HepG2 (cell line): ENCODE measurements around the gene MSMO1. TPM values are rescaled to one million over a fixed set of nuclear protein-coding genes. Genes with fewer than 3 reads are reported as not detected.
A peak's percentile ranks its signal among the peaks of the same experiment; 100 is the strongest.

Source experiments
- DDIT3 ChIP-seq: sonication (generic); formaldehyde crosslinking; IDR thresholded peaks from 2 replicates; pipeline ENCODE4 v1.4.0; 2020; ENCODE audit warnings: mild to moderate bottlenecking, missing genetic modification reagents
- FOXK1 ChIP-seq: sonication (generic); formaldehyde crosslinking; IDR thresholded peaks from 2 replicates; pipeline ENCODE4 v1.4.0; 2020; ENCODE audit warnings: low read depth, missing genetic modification reagents, borderline replicate concordance
- GATAD1 ChIP-seq: IDR thresholded peaks from 2 replicates; pipeline ENCODE4 v1.6.1; 2016; ENCODE audit warnings: missing genetic modification reagents, missing compliant biosample characterization
- HMGXB3 ChIP-seq: sonication (generic); formaldehyde crosslinking; IDR thresholded peaks from 2 replicates; pipeline ENCODE4 v1.4.0; 2020; ENCODE audit warnings: missing genetic modification reagents, borderline replicate concordance
- HOXD1 ChIP-seq: sonication (generic); formaldehyde crosslinking; IDR thresholded peaks from 2 replicates; pipeline ENCODE4 v1.5.0; 2020; ENCODE audit warnings: missing genetic modification reagents
- JDP2 ChIP-seq: sonication (generic); formaldehyde crosslinking; IDR thresholded peaks from 2 replicates; pipeline ENCODE4 v1.8.1; 2022; ENCODE audit warnings: missing genetic modification reagents, borderline replicate concordance
- TBX2 ChIP-seq: sonication (generic); formaldehyde crosslinking; IDR thresholded peaks from 2 replicates; pipeline ENCODE4 v1.5.0; 2020; ENCODE audit warnings: missing genetic modification reagents, mild to moderate bottlenecking, borderline replicate concordance
- TSC22D2 ChIP-seq: sonication (generic); formaldehyde crosslinking; IDR thresholded peaks from 2 replicates; pipeline ENCODE4 v1.5.1; 2020; ENCODE audit warnings: missing genetic modification reagents, mild to moderate bottlenecking, borderline replicate concordance
- ZMAT5 ChIP-seq: sonication (generic); formaldehyde crosslinking; IDR thresholded peaks from 2 replicates; pipeline ENCODE4 v1.5.0; 2020; ENCODE audit warnings: mild to moderate bottlenecking, low read depth, missing genetic modification reagents, borderline replicate concordance
- ZNF180 ChIP-seq: sonication (generic); formaldehyde crosslinking; IDR thresholded peaks from 2 replicates; pipeline ENCODE4 v1.4.0; 2020; ENCODE audit warnings: low read depth, missing genetic modification reagents, borderline replicate concordance
- ZNF230 ChIP-seq: sonication (generic); formaldehyde crosslinking; IDR thresholded peaks from 2 replicates; pipeline ENCODE4 v1.4.0; 2020; ENCODE audit warnings: mild to moderate bottlenecking, missing genetic modification reagents
- ZNF556 ChIP-seq: sonication (generic); formaldehyde crosslinking; IDR thresholded peaks from 2 replicates; pipeline ENCODE4 v1.4.0; 2020; ENCODE audit warnings: mild to moderate bottlenecking, missing genetic modification reagents, borderline replicate concordance
- ZNF557 ChIP-seq: sonication (generic); formaldehyde crosslinking; IDR thresholded peaks from 2 replicates; pipeline ENCODE4 v1.4.0; 2020; ENCODE audit warnings: missing genetic modification reagents
- ZNF768 ChIP-seq: sonication (generic); formaldehyde crosslinking; IDR thresholded peaks from 2 replicates; pipeline ENCODE4 v1.4.0; 2020; ENCODE audit warnings: missing genetic modification reagents
- ZNF770 ChIP-seq: sonication (generic); formaldehyde crosslinking; IDR thresholded peaks from 2 replicates; pipeline ENCODE4 v1.5.0; 2020; ENCODE audit warnings: mild to moderate bottlenecking, missing genetic modification reagents
- ZNF883 ChIP-seq: sonication (generic); formaldehyde crosslinking; IDR thresholded peaks from 2 replicates; pipeline ENCODE4 v1.5.1; 2020; ENCODE audit warnings: mild to moderate bottlenecking, missing genetic modification reagents; ENCODE audit errors: not compliant biosample characterization
- polyA plus RNA-seq, 8 experiments: library from polyadenylated mRNA; depleted of rRNA in 3 of 8; stranded (reverse) in 7 of 8; unstranded in 1 of 8; fragments of >200 nt; fragmentation: Illumina TruSeq in 4 of 8; extraction: Trizol in 4 of 8; gene quantifications; 2 replicates each; pipeline versions ENCODE4 v1.2.1 to v1.2.3, GENCODE V29; 2011 to 2016; ENCODE audit warnings: low read depth in 4 of 8, missing spikeins in 1 of 8, mixed read lengths in 1 of 8; ENCODE audit not compliant: insufficient read depth in 1 of 8
- total RNA-seq, 5 experiments: library from RNA; depleted of rRNA; stranded (reverse); fragments of >200 nt; fragmentation: Illumina TruSeq; extraction: Trizol; gene quantifications; 2 replicates each; pipeline ENCODE4 v1.2.3, GENCODE V29; 2016; ENCODE audit warnings: low read depth in 1 of 5

MSMO1 gene
- total and polyA plus RNA-seq, 2 of the 13 experiments (the other 11 are each of a cell fraction or from before 2014, with no cell fraction given): 98.1 to 216 TPM

GRCh38 chr4:165378745-165379677 lies 51.5 kb downstream of the MSMO1 start, which contains the start of gene CPE (continued):
- TF ChIP-seq TBX2 (peak; percentile 89), HOXD1 (CRISPR knock-in tag) (peak; percentile 50), JDP2 (CRISPR knock-in tag) (no peak), GATAD1 (CRISPR knock-in tag) (no peak), DDIT3 (no peak), ZNF557 (CRISPR knock-in tag) (no peak), HMGXB3 (CRISPR knock-in tag) (no peak), ZNF230 (CRISPR knock-in tag) (0 out of 2 replicates have a peak, but pooled peaks have one; percentile 69), FOXK1 (CRISPR knock-in tag) (0 out of 2 replicates have a peak, but pooled peaks have one; percentile 14), ZNF180 (CRISPR knock-in tag) (no peak), ZMAT5 (CRISPR knock-in tag) (no peak), ZNF556 (peak; percentile 92; the same call in 1 of the 2 replicates), ZNF768 (CRISPR knock-in tag) (peak; percentile 74; the same call in 1 of the 2 replicates), ZNF770 (CRISPR knock-in tag) (no peak; the same call in 1 of the 2 replicates), ZNF883 (CRISPR knock-in tag) (no peak), TSC22D2 (no peak; the same call in 1 of the 2 replicates)
